SK-N-SH (cell line): ENCODE results near the gene TMEM187. TPM values are rescaled to one million over a fixed set of nuclear protein-coding genes. Genes with fewer than 3 reads are reported as not detected.

Source experiments
- CTCF ChIA-PET: fragments of 300-600, 350-600 bp; formaldehyde crosslinking; extraction: SDS; loops from one replicate; lab custom pipeline; 2021; lab: Yijun Ruan, JAX
- POLR2A ChIA-PET: fragments of 350-600 bp; sonication (Branson Sonifier 250); formaldehyde crosslinking; extraction: SDS; loops from one replicate; lab custom pipeline; 2020; ENCODE audit warnings: antibody characterized with exemption, inconsistent platforms; lab: Yijun Ruan, JAX
- DNase-seq: peaks from one replicate; pipeline ENCODE4 v3.0.0; 2012
- H2AFZ ChIP-seq: fragments of 200-600 bp; sonication (generic); 2 replicates; pipeline ENCODE4 v1.8.1; 2016; ENCODE audit warnings: antibody characterized with exemption, mild to moderate bottlenecking, low read depth
- H3F3A ChIP-seq: fragments of 200-600 bp; sonication (generic); replicated peaks from 2 replicates; pipeline ENCODE3; 2016; ENCODE audit warnings: antibody characterized with exemption, mild to moderate bottlenecking; ENCODE audit not compliant: insufficient read depth
- H3K27ac ChIP-seq, 2 experiments: fragments of 200-500 bp in 1 of 2; fragments of 200-600 bp in 1 of 2; sonication (Bioruptor generic) in 1 of 2; sonication (generic), shearing (Covaris generic) in 1 of 2; 2 replicates each; pipeline versions ENCODE4 v1.5.1 to v1.6.1; 2014 to 2016; ENCODE audit warnings: low read depth in 2 of 2, inconsistent platforms in 1 of 2, low read length in 1 of 2, mild to moderate bottlenecking in 1 of 2, mixed read lengths in 1 of 2
- H3K27me3 ChIP-seq: fragments of 200-600 bp; sonication (generic), shearing (Covaris generic); 2 replicates; pipeline ENCODE4 v1.6.1; 2016; ENCODE audit warnings: mixed run types; ENCODE audit not compliant: insufficient read depth
- H3K36me3 ChIP-seq, 2 experiments: fragments of 200-500 bp in 1 of 2; fragments of 200-600 bp in 1 of 2; sonication (Bioruptor generic) in 1 of 2; sonication (generic) in 1 of 2; replicated peaks in 1 of 2; 2 replicates each; pipeline versions ENCODE3 to v1.5.1; 2014 to 2016; ENCODE audit warnings: low read length in 1 of 2, mild to moderate bottlenecking in 1 of 2; ENCODE audit not compliant: insufficient read depth in 2 of 2, control insufficient read depth in 1 of 2
- H3K4me1 ChIP-seq, 2 experiments: fragments of 200-500 bp in 1 of 2; fragments of 200-600 bp in 1 of 2; sonication (Bioruptor generic) in 1 of 2; sonication (generic), shearing (Covaris generic) in 1 of 2; 2 replicates each; pipeline versions ENCODE4 v1.5.1 to v1.6.1; 2014 to 2016; ENCODE audit warnings: low read depth in 1 of 2, low read length in 1 of 2, mixed run types in 1 of 2; ENCODE audit not compliant: insufficient read depth in 2 of 2, control insufficient read depth in 1 of 2
- H3K4me2 ChIP-seq: fragments of 200-600 bp; sonication (generic), shearing (Covaris generic); 2 replicates; pipeline ENCODE4 v1.6.1; 2017; ENCODE audit warnings: mixed run types
- H3K4me3 ChIP-seq, 2 experiments: fragments of 200-500 bp in 1 of 2; fragments of 200-600 bp in 1 of 2; sonication (Bioruptor generic) in 1 of 2; sonication (generic), shearing (Covaris generic) in 1 of 2; 2 replicates each; pipeline versions ENCODE4 v1.5.1 to v1.8.1; 2014 to 2016; ENCODE audit warnings: low read depth in 2 of 2, inconsistent platforms in 1 of 2, low read length in 1 of 2, mild to moderate bottlenecking in 1 of 2, mixed read lengths in 1 of 2, moderate library complexity in 1 of 2
- H3K79me2 ChIP-seq: fragments of 200-600 bp; sonication (generic); 2 replicates; pipeline ENCODE4 v1.8.1; 2017; ENCODE audit warnings: mild to moderate bottlenecking; ENCODE audit not compliant: insufficient read depth
- H3K9ac ChIP-seq: fragments of 200-600 bp; sonication (generic); 2 replicates; pipeline ENCODE4 v1.6.1; 2017; ENCODE audit warnings: mixed run types
- H3K9me2 ChIP-seq: fragments of 200-600 bp; sonication (generic); 2 replicates; pipeline ENCODE4 v1.6.1; 2017; ENCODE audit warnings: mixed run types
- H3K9me3 ChIP-seq: fragments of 200-600 bp; sonication (generic); 2 replicates; pipeline ENCODE4 v1.6.1; 2017; ENCODE audit warnings: mixed run types, mild to moderate bottlenecking, moderate library complexity
- H4K20me1 ChIP-seq: fragments of 200-600 bp; sonication (generic); 2 replicates; pipeline ENCODE4 v1.6.1; 2017; ENCODE audit warnings: mild to moderate bottlenecking, mixed run types; ENCODE audit not compliant: insufficient read depth
- CHD2 ChIP-seq: fragments of 150-350 bp; IDR thresholded peaks from 2 replicates; pipeline ENCODE4 v1.6.1; 2018; ENCODE audit warnings: low read length; ENCODE audit not compliant: partially characterized antibody
- ELF1 ChIP-seq: IDR thresholded peaks from 2 replicates; pipeline ENCODE4 v1.4.0; 2012
- EP300 ChIP-seq, 2 experiments: IDR thresholded peaks; 2 replicates each; pipeline versions ENCODE4 v1.4.0 to v1.6.1; 2012; ENCODE audit warnings: borderline replicate concordance in 1 of 2, low read depth in 1 of 2, low read length in 1 of 2
- FOXJ3 ChIP-seq: sonication (generic); formaldehyde crosslinking; IDR thresholded peaks from 2 replicates; pipeline ENCODE4 v1.5.1; 2020; ENCODE audit warnings: mild to moderate bottlenecking, missing genetic modification reagents
- FOXM1 ChIP-seq: IDR thresholded peaks from 2 replicates; pipeline ENCODE4 v1.4.0; 2012; ENCODE audit warnings: low read depth, mild to moderate bottlenecking
- GABPA ChIP-seq: IDR thresholded peaks from 2 replicates; pipeline ENCODE4 v1.4.0; 2012; ENCODE audit warnings: low read depth, mild to moderate bottlenecking
- MAX ChIP-seq: IDR thresholded peaks from 2 replicates; pipeline ENCODE4 v1.4.0; 2012; ENCODE audit warnings: low read depth
- MXI1 ChIP-seq: IDR thresholded peaks from 2 replicates; pipeline ENCODE4 v1.6.1; 2012; ENCODE audit warnings: mild to moderate bottlenecking, low read depth, low read length, improper control_type of control experiment
- NRF1 ChIP-seq: IDR thresholded peaks from 2 replicates; pipeline ENCODE4 v1.6.1; 2012; ENCODE audit warnings: low read depth, mild to moderate bottlenecking, low read length
- PBX3 ChIP-seq: IDR thresholded peaks from 2 replicates; pipeline ENCODE4; 2012
- POLR2AphosphoS5 ChIP-seq: IDR thresholded peaks from 2 replicates; pipeline ENCODE4 v1.6.1; 2012; ENCODE audit warnings: low read depth, low read length
- RCOR1 ChIP-seq: fragments of 150-350 bp; IDR thresholded peaks from 2 replicates; pipeline ENCODE4 v1.6.1; 2017; ENCODE audit warnings: antibody characterized with exemption, low read length
- RFX5 ChIP-seq: IDR thresholded peaks from 2 replicates; pipeline ENCODE4 v1.6.1; 2012; ENCODE audit warnings: mild to moderate bottlenecking, improper control_type of control experiment, low read length
- RXRA ChIP-seq: IDR thresholded peaks from 2 replicates; pipeline ENCODE4 v1.4.0; 2012; ENCODE audit warnings: low read depth, mild to moderate bottlenecking, borderline replicate concordance
- SMC3 ChIP-seq: IDR thresholded peaks from 2 replicates; pipeline ENCODE4 v1.6.1; 2012; ENCODE audit warnings: low read depth, low read length, improper control_type of control experiment
- TAF1 ChIP-seq: IDR thresholded peaks from 2 replicates; pipeline ENCODE4 v1.6.1; 2012; ENCODE audit warnings: low read depth, mild to moderate bottlenecking, low read length, moderate library complexity, borderline replicate concordance
- USF1 ChIP-seq: IDR thresholded peaks from 2 replicates; pipeline ENCODE4 v1.4.0; 2012; ENCODE audit warnings: low read depth, borderline replicate concordance
- ZBTB33 ChIP-seq: IDR thresholded peaks from 2 replicates; pipeline ENCODE4 v1.4.0; 2012; ENCODE audit warnings: low read depth, borderline replicate concordance
- WGBS: methylation state at CpG from one replicate; pipeline ENCODE4 v1.1.6; 2017; ENCODE audit warnings: low lambda C conversion rate; 5-methylcytosine and 5-hydroxymethylcytosine counted together
- polyA plus RNA-seq, 3 experiments: library from polyadenylated mRNA; depleted of rRNA; stranded (reverse); fragments of >200 nt; gene quantifications; 2 replicates each; pipeline ENCODE4 v1.2.3, GENCODE V29; 2012

The TMEM187 gene
- polyA plus RNA-seq, 1 of the 3 experiments (the other 2 are of a cell fraction) = 10.9 TPM

- H3K9ac ChIP-seq = peak overlapping the region; percentile 99
- H3K9me2 ChIP-seq = no peaks in the 10 kb centered on the region
- peaks cover 5 to 31% of the 10 kb centered on the region in 2 experiments for H3K36me3 ChIP-seq
- H3K4me1 ChIP-seq = peaks cover 0 to 55% of the 10 kb centered on the region in 2 experiments; a peak in 1 of 4 replicates
- H2AFZ ChIP-seq = peak overlapping the region; percentile 57
- peaks cover 15% of the 10 kb centered on the region for H4K20me1 ChIP-seq
- DNase-seq = no peak
- H3K4me3 ChIP-seq = peak overlapping the region; percentile 71 to 94
- H3K9me3 ChIP-seq = no peaks in the 10 kb centered on the region
- H3K27ac ChIP-seq = peak overlapping the region; percentile 97
- peaks cover 13% of the 10 kb centered on the region for H3K79me2 ChIP-seq
- H3K27me3 ChIP-seq = peaks cover 5% of the 10 kb centered on the region; the same call in 1 of the 2 replicates
- TF ChIP-seq USF1 (no peak), RCOR1 (0 out of 2 replicates have a peak, but pooled peaks have one; percentile 1)
- POLR2A ChIA-PET = interaction anchor here (0.6 to 1.7 kb wide), 8 partner anchors 13 to 52 kb away, joined by 3 to 9 read pairs (median 4); partner anchors contain the start of gene RENBP
- CTCF ChIA-PET = interaction anchor here (1.1 to 16.7 kb wide), 7 partner anchors 10 to 164 kb away, joined by 3 to 271 read pairs (median 6); partner anchors contain the start of genes PLXNB3 and RENBP
- 3% methylated on average over 4 of the region's 8 CpGs for WGBS
- H3F3A ChIP-seq = peaks cover 19% of the 10 kb centered on the region
- peak overlapping the region; percentile 99 for H3K4me2 ChIP-seq
These were observed 45.0 kb upstream of the TMEM187 start for GRCh38 chrX:153927672-153927921.

GRCh38 chrX:153927922-153928760, 44.4 kb upstream of the TMEM187 start:
- Histone ChIP-seq H2AFZ (peak overlapping the region; percentile 70), H4K20me1 (peaks cover 21% of the 10 kb centered on the region), H3K4me2 (peak overlapping the region; percentile 99), H3K4me1 (peaks cover under 1 to 50% of the 10 kb centered on the region in 2 experiments; a peak in 1 of 4 replicates), H3K27ac (peak overlapping the region; percentile 97), H3K9me2 (no peaks in the 10 kb centered on the region), H3K79me2 (peaks cover 18% of the 10 kb centered on the region), H3K9ac (peak overlapping the region; percentile 99), H3F3A (peaks cover 19% of the 10 kb centered on the region), H3K27me3 (peaks cover 5% of the 10 kb centered on the region; the same call in 1 of the 2 replicates), H3K9me3 (no peaks in the 10 kb centered on the region), H3K4me3 (peak overlapping the region; percentile 71 to 94), H3K36me3 (peaks cover 10 to 34% of the 10 kb centered on the region in 2 experiments)
- ChIA-PET POLR2A (interaction anchor here (0.9 to 1.7 kb wide), 9 partner anchors 11 to 55 kb away, joined by 3 to 9 read pairs (median 4); partner anchors contain the start of gene RENBP), CTCF (interaction anchor here (1.4 to 16.7 kb wide), 5 partner anchors 11 to 165 kb away, joined by 3 to 271 read pairs (median 16); partner anchors contain the start of genes PLXNB3 and RENBP)
- 4% methylated on average over 34 of the region's 76 CpGs for WGBS
- peak; percentile 97 for DNase-seq
- TF ChIP-seq GABPA (peak; percentile 77), FOXJ3 (CRISPR knock-in tag) (peak; percentile 62; the same call in 1 of the 2 replicates), EP300 (IDR thresholded peaks at IDR 0.05; ENCODE audit: borderline replicate concordance in 1 of 2, low read depth in 1 of 2, low read length in 1 of 2) (0 out of 4 replicates have a peak, but pooled peaks of 1 of the 2 experiments have one; percentile 29), CHD2 (peak; percentile 79), RXRA (no peak), ZBTB33 (peak; percentile 70; the same call in 1 of the 2 replicates), USF1 (peak; percentile 95), MXI1 (peak; percentile 72), RFX5 (peak; percentile 60; the same call in 1 of the 2 replicates), SMC3 (peak; percentile 1; the same call in 1 of the 2 replicates), FOXM1 (no peak), ELF1 (peak; percentile 82), RCOR1 (no peak), MAX (peak; percentile 86), TAF1 (no peak; the same call in none of the 2 replicates), PBX3 (peak; percentile 71; the same call in 1 of the 2 replicates), POLR2AphosphoS5 (peak; percentile 64), NRF1 (peak; percentile 73)
